WI38 (cell line): ENCODE measurements around the gene ATR.

ENCODE experiments used
- H3K4me3 ChIP-seq: 2 replicates; pipeline ENCODE4 v1.5.1; 2011; ENCODE audit warnings: low read depth, mild to moderate bottlenecking, control low read depth, low read length
- CTCF ChIP-seq: IDR thresholded peaks from 2 replicates; pipeline ENCODE4 v1.5.1; 2012; ENCODE audit warnings: low read depth, mild to moderate bottlenecking, control low read depth, low read length

Gene ATR

GRCh38 chr3:142497729-142498128, 80.8 kb downstream of the ATR start:
- H3K4me3 ChIP-seq, result no peak overlapping the region
- TF ChIP-seq CTCF, result no peak

- no peak for TF ChIP-seq CTCF
- H3K4me3 ChIP-seq, result no peak overlapping the region
Measured at GRCh38 chr3:142495103-142495502, 83.4 kb downstream of the ATR start.

GRCh38 chr3:142492184-142492583, 86.3 kb downstream of the ATR start:
- H3K4me3 ChIP-seq, result no peak overlapping the region
- TF ChIP-seq CTCF, result no peak

GRCh38 chr3:142489572-142490323, 88.8 kb downstream of the ATR start:
- H3K4me3 ChIP-seq, result no peak overlapping the region
- TF ChIP-seq CTCF, result no peak

- no peak overlapping the region for H3K4me3 ChIP-seq
- no peak for TF ChIP-seq CTCF
Measured at GRCh38 chr3:142484912-142485435, 93.6 kb downstream of the ATR start.

- no peak overlapping the region for H3K4me3 ChIP-seq
- TF ChIP-seq CTCF, result no peak
Measured at GRCh38 chr3:142481196-142481595, 97.3 kb downstream of the ATR start.

- H3K4me3 ChIP-seq, result no peak overlapping the region
- no peak for TF ChIP-seq CTCF
Measured at GRCh38 chr3:142470826-142471225, 107.7 kb downstream of the ATR start.
